ENCODE results near the gene RNF151.
"Not testable (repeated sequence)": the region's sequence is repeated elsewhere in the genome, so short reads cannot be mapped to it uniquely, and the experiment has no call there.

The RNF151 gene

DNA sequence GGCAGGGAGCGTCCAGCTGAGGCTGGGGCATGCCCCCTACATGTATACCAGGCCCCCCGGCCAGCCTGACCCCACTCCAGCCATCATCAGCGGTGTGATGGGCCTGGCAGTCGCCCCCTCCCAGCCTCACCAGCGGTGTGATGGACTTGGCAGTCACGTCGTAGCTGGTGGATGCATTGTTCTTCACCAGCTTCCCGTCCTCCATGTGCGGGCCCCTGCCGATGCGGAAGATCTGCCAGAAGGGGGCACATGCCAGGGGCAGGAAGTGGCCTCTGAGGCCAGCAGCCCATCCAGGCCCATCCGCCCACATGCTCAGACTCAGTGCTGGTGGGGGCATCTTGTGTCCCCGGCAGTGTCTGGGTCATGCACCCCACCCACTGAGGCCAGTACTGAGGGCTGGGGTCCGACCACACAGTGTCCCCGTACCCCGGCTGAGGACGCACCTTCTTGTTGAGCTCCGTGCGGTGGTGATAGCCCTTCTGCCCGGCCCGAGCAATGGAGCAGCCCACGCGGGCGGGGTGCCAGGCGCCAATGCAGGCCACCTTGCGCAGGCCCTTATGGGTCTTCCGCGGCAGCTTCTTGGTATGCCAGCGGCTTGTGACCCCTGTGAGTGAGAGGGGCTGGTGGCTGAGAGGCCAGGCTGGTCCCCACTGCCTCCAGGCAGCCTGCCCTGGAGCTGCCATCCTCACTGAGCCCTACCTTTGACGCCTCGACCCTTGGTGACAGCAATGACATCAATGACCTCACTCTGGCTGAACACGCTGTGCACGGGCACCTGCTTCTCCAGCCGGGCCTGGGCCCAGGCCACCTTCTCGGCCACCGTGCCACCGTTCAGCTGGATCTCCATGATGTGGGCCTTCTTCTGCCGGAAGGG lies 19.9 kb upstream of the RNF151 start:
- TF ChIP-seq, protein P1, sequence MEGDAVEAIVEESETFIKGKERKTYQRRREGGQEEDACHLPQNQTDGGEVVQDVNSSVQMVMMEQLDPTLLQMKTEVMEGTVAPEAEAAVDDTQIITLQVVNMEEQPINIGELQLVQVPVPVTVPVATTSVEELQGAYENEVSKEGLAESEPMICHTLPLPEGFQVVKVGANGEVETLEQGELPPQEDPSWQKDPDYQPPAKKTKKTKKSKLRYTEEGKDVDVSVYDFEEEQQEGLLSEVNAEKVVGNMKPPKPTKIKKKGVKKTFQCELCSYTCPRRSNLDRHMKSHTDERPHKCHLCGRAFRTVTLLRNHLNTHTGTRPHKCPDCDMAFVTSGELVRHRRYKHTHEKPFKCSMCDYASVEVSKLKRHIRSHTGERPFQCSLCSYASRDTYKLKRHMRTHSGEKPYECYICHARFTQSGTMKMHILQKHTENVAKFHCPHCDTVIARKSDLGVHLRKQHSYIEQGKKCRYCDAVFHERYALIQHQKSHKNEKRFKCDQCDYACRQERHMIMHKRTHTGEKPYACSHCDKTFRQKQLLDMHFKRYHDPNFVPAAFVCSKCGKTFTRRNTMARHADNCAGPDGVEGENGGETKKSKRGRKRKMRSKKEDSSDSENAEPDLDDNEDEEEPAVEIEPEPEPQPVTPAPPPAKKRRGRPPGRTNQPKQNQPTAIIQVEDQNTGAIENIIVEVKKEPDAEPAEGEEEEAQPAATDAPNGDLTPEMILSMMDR (IDR thresholded peaks at IDR 0.05; ENCODE audit: insufficient read depth, low read length, missing control alignments) = no peak
- POLR2A ChIA-PET = interaction anchor here (4.7 kb wide), 1 partner anchor 18 kb away, joined by 45 read pairs; the partner anchor contains the start of gene RPS2
- H3K4me3 ChIP-seq (ENCODE audit: low read depth, low read length) = no peak overlapping the region
- DNase-seq (ENCODE audit: low read depth, low spot score) = no peak
- CTCF ChIA-PET = interaction anchor here (1.4 to 2.3 kb wide), 2 partner anchors 17 to 18 kb away, joined by 3 to 14 read pairs; partner anchors contain the start of gene RPS2

DNA sequence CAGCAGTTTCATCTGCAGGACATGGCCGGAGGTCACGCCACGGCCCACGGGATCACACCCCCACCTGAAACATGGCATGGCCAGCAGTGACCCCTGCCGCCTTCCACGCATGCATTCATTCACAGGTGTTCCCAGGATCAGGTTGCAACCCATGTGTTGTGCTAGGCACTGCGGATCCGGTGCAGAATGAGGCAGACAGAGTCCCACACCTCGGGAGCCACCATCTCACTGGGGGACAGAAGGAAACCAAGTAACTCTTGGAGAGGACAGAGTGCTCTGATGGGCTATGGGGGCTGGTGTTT lies 19.3 kb upstream of the RNF151 start:
- TF ChIP-seq, protein P1 (IDR thresholded peaks at IDR 0.05; ENCODE audit: insufficient read depth, low read length, missing control alignments) = no peak
- ChIA-PET CTCF (no interaction called here), POLR2A (interaction anchor here (4.7 kb wide), 1 partner anchor 17 kb away, joined by 45 read pairs; the partner anchor contains the start of gene RPS2)
- no peak overlapping the region for H3K4me3 ChIP-seq (ENCODE audit: low read depth, low read length)
- DNase-seq (ENCODE audit: low read depth, low spot score) = no peak

DNA sequence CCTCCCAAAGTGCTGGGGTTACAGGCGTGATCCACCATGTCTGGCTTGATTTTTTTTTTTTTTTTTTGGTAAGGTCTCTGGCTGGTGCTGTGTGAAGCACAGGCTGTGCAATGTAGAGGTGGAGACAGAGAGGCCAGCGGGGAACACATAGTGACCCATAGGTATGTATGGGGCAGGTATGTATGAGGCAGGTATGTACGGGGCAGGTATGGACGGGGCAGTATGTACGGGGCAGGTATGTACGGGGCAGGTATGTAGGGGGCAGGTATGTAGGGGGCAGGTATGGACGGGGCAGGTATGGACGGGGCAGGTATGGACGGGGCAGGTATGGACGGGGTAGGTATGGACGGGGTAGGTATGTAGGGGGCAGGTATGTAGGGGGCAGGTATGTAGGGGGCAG lies 17.1 kb upstream of the RNF151 start:
- ChIA-PET CTCF (interaction anchor here (1.6 kb wide), 1 partner anchor 21 kb away, joined by 5 read pairs; no protein-coding TSS in a partner anchor), POLR2A (no interaction called here)
- DNase-seq (ENCODE audit: low read depth, low spot score) = no peak
- no peak overlapping the region for H3K4me3 ChIP-seq (ENCODE audit: low read depth, low read length)
- TF ChIP-seq, protein P1 (IDR thresholded peaks at IDR 0.05; ENCODE audit: insufficient read depth, low read length, missing control alignments) = no peak

DNA sequence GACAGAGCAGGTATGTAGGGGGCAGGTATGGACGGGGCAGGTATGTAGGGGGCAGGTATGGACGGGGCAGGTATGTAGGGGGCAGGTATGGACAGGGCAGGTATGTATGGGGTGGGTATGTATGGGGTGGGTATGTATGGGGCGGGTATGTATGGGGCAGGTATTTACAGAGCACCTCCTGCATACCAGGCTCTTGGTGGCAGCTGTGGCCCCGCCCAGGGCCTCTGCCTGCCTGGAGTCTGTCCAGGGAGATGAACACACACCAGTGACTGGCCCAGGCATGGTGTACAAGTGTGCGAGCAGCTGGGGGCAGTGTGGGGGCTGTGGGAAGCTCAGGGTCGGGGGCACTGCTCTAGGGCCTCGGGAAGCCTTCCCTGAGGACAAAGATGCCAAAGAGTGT lies 16.6 kb upstream of the RNF151 start:
- ChIA-PET POLR2A (interaction anchor here (1.3 kb wide), 1 partner anchor 205 kb away, joined by 4 read pairs; the partner anchor contains the start of gene TRAF7), CTCF (interaction anchor here (1.6 kb wide), 1 partner anchor 21 kb away, joined by 5 read pairs; no protein-coding TSS in a partner anchor)
- TF ChIP-seq, protein P1 (IDR thresholded peaks at IDR 0.05; ENCODE audit: insufficient read depth, low read length, missing control alignments) = no peak
- no peak for DNase-seq (ENCODE audit: low read depth, low spot score)
- no peak overlapping the region for H3K4me3 ChIP-seq (ENCODE audit: low read depth, low read length)

DNA sequence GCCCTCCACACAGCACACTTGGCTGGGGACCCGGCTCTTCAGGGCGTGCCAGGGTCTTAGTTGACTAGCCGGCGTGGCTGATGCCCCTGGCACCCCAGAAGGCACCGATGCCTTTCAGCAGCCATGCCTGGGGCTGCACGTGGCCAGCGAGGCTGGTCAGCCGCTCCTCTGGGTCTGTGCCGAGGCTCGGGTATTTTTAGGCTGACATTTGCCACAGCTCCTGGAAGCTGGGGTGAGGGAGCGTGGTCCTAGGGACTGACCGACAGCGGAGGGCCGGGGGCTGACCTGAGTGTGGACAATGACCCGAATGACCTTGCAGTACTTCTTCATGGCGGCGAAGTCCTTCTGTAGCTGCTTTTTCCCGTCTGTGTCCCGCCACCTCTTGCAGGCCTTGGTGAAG lies 16.1 kb upstream of the RNF151 start:
- ChIA-PET CTCF (interaction anchor here (1.6 kb wide), 1 partner anchor 22 kb away, joined by 5 read pairs; no protein-coding TSS in a partner anchor), POLR2A (interaction anchor here (1.2 to 5.1 kb wide), 3 partner anchors 10 to 205 kb away, joined by 3 to 20 read pairs (median 4); partner anchors contain the start of genes RPS2 and TRAF7)
- H3K4me3 ChIP-seq (ENCODE audit: low read depth, low read length) = no peak overlapping the region
- TF ChIP-seq, protein P1 (IDR thresholded peaks at IDR 0.05; ENCODE audit: insufficient read depth, low read length, missing control alignments) = no peak
- DNase-seq (ENCODE audit: low read depth, low spot score) = no peak

DNA sequence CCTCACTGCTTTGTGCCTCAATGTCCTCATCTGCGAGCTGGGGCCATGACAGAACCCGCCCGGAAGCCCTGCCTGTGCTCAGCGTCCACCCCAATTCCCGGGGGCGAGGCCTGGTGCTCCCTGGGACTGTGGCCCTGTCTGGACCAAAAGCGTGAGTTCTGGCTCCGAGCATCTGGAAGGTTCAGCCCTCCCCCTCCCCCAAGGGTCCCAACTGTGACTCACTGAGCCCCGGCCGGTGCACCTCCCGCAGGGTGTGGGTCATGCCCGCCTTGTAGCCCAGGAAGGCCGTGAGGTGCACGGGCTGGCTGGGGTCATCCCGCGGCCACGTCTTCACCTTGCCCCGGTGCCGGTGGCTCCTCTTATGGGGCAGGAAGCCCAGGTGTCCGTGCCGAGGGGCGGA lies 12.9 kb upstream of the RNF151 start:
- TF ChIP-seq, protein P1 (IDR thresholded peaks at IDR 0.05; ENCODE audit: insufficient read depth, low read length, missing control alignments) = no peak
- no peak for DNase-seq (ENCODE audit: low read depth, low spot score)
- ChIA-PET POLR2A (interaction anchor here (5.1 kb wide), 1 partner anchor 11 kb away, joined by 20 read pairs; the partner anchor contains the start of gene RPS2), CTCF (interaction anchor here (1.8 kb wide), 1 partner anchor 11 kb away, joined by 5 read pairs; the partner anchor contains the start of gene MSRB1)
- H3K4me3 ChIP-seq (ENCODE audit: low read depth, low read length) = no peak overlapping the region

DNA sequence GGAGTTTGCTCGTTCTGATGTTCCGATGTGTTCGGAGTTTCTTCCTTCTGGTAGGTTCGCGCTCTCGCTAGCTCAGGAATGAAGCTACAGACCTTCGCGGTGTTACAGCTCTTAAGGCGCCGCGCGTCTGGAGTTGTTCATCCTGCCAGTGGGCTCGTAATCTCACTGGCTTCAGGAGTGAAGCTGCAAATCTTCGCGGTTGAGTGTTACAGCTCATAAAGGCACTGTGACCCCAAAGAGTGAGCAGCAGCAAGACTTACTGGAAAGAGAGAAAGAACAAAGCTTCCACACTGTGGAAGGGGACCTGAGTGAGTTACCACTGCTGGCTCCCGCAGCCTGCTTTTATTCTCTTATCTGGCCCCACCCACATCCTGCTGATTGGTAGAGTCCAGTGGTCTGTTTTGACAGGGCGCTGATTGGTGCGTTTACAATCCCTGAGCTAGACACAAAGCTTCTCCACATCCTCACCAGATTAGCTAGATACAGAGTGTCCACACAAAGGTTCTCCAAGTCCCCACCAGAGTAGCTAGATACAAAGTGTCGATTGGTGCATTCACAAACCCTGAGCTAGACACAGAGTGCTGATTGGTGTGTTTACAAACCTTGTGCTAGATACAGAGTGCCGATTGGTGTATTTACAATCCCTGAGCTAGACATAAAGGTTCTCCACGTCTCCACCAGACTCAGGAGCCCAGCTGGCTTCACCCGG lies 9.1 kb upstream of the RNF151 start:
- DNase-seq (ENCODE audit: low read depth, low spot score); H3K4me3 ChIP-seq (ENCODE audit: low read depth, low read length); POLR2A ChIA-PET: not testable (repeated sequence)
- CTCF ChIA-PET = interaction anchor here (3.2 kb wide), 1 partner anchor 92 kb away, joined by 11 read pairs; no protein-coding TSS in a partner anchor

DNA sequence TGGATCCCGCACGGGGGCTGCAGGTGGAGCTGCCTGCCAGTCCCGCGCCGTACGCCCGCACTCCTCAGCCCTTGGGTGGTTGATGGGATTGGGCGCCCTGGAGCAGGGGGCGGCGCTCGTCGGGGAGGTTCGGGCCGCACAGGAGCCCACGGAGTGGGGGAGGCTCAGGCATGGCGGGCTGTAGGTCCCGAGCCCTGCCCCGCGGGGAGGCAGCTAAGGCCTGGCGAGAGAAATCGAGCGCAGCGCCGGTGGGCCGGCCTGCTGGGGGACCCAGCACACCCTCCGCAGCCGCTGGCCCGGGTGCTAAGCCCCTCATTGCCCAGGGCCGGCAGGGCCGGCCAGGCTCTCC lies 8.5 kb upstream of the RNF151 start:
- CTCF ChIA-PET = interaction anchor here (3.2 kb wide), 1 partner anchor 93 kb away, joined by 11 read pairs; no protein-coding TSS in a partner anchor

More for the DNA sequence above, 8.5 kb upstream of the RNF151 start:
- POLR2A ChIA-PET; DNase-seq (ENCODE audit: low read depth, low spot score); H3K4me3 ChIP-seq (ENCODE audit: low read depth, low read length): not testable (repeated sequence)
